ENCODE data around the gene MORF4L1.
"Not testable (repeated sequence)": the region's sequence is repeated elsewhere in the genome, so short reads cannot be mapped to it uniquely, and the experiment has no call there.

MORF4L1 gene

DNA sequence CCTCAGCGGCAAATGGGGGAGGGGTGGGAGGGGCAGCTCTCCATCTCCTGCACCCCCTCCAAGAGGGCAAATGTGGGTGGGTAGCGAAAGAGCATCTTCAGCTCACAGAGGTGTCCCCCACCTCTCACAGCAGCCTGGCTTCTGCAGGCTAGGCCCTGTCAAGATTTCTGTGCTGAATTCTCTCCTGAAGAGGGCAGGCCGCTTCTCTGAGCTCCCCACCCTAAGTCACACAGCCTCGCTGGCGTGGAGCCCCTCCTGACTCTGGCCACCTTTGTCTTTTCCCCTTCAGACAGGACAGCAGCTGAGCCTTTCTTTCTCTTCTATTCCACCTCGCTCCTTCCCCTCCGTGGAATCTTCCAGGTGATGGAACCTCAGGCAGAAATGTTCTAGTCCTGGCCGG, 35.1 kb upstream of the MORF4L1 start:
- TF ChIP-seq, protein P1, sequence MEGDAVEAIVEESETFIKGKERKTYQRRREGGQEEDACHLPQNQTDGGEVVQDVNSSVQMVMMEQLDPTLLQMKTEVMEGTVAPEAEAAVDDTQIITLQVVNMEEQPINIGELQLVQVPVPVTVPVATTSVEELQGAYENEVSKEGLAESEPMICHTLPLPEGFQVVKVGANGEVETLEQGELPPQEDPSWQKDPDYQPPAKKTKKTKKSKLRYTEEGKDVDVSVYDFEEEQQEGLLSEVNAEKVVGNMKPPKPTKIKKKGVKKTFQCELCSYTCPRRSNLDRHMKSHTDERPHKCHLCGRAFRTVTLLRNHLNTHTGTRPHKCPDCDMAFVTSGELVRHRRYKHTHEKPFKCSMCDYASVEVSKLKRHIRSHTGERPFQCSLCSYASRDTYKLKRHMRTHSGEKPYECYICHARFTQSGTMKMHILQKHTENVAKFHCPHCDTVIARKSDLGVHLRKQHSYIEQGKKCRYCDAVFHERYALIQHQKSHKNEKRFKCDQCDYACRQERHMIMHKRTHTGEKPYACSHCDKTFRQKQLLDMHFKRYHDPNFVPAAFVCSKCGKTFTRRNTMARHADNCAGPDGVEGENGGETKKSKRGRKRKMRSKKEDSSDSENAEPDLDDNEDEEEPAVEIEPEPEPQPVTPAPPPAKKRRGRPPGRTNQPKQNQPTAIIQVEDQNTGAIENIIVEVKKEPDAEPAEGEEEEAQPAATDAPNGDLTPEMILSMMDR (IDR thresholded peaks at IDR 0.05; ENCODE audit: low read depth, low read length, missing control alignments), result no peak
- no peak overlapping the region for H3K4me3 ChIP-seq (replicated peaks; ENCODE audit: low read depth, low read length)
- no peak for DNase-seq (ENCODE audit: extremely low read depth, low read depth)

DNA sequence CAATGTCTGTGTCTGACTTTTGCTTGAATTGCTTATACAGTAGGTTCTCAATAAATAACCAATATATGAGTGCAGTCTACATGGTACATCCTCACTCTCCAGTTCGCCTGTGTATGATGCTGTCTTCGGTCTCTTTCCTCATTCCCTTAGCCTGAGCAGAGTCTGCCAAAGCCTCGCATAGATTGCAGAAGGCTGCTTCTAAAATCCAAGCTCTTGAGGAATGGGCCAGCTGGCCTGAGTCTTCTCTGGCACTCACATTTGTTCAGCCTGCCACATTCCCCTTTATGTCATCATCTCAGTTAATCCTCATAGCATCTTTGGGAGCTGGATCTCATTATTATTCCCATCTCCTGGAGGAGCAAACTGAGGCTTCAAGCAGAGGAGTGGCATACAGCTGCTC, 34.2 kb upstream of the MORF4L1 start:
- no peak for DNase-seq (ENCODE audit: extremely low read depth, low read depth)
- TF ChIP-seq, protein P1 (IDR thresholded peaks at IDR 0.05; ENCODE audit: low read depth, low read length, missing control alignments), result no peak
- H3K4me3 ChIP-seq (replicated peaks; ENCODE audit: low read depth, low read length), result no peak overlapping the region

DNA sequence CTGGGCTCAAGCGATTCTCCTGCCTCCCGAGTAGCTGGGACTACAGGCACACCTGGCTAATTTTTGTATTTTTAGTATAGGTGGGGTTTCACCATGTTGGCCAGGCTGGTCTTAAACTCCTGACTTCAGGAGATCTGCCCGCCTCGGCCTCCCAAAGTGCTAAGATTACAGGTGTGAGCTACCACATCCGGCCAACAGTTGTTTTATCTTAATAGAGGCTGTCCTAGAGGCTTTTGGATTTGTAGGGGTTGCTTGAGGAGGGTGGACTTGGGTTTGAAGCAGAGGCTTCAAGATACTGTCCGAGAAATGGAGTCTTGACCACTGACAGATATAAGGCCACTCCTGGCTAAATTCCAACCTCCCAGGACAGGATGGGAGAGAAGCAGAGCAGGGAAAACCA, 33.5 kb upstream of the MORF4L1 start:
- H3K4me3 ChIP-seq (replicated peaks; ENCODE audit: low read depth, low read length); DNase-seq (ENCODE audit: extremely low read depth, low read depth): not testable (repeated sequence)

DNA sequence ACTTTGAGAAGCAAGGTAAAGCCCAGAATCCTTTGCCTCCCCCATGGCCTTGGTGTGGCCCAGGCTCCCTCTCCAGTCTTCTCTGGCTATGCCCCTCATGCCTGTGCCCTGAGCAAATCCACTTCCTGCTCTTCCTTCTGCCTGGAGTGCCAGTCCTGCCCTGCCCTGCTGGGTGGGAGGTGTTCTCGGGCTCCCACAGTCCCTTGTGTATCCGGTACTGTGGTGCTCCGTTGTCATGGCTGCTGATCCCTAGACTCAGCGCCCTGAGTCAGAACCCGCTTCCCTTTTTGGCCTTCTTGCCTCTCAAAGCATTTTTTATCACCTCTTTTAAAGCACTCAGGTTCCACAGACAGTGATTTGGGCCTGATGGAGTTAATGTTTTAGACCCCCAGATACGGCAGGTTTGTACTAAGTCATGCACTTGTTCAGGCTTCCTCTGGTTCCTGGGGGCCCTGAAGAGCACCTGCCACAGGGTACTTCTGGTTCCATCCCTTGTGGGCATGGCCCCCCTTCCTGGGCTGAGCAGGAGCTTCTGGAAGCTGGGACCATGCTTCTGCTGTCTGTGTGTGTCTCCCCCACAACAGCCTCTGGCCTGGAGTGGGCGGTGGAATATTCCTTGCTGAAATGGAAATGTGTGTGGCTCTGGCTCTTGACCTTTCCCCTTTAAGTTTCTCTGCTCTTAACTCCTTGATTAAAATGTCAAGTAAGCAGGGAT, 31.9 kb upstream of the MORF4L1 start:
- H3K4me3 ChIP-seq (replicated peaks; ENCODE audit: low read depth, low read length), result no peak overlapping the region
- TF ChIP-seq, protein P1 (IDR thresholded peaks at IDR 0.05; ENCODE audit: low read depth, low read length, missing control alignments), result no peak
- DNase-seq (ENCODE audit: extremely low read depth, low read depth), result no peak

DNA sequence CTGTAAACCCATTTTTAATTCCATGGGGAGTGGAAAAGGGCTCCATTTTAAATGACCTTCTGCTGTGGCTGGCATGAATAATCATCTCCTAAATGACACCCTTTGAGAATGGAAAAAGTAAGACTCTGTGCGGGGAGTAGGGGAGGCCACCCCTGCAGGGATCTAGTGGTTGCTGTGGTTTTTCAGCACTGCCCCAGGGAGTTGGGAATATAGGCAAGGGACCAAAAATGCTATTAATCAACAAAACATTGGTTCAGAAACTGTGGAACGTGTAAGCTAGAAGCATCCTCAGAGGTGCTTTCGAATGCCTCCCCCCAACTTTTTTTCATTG, 31.3 kb upstream of the MORF4L1 start:
- H3K4me3 ChIP-seq (replicated peaks; ENCODE audit: low read depth, low read length), result no peak overlapping the region
- TF ChIP-seq, protein P1 (IDR thresholded peaks at IDR 0.05; ENCODE audit: low read depth, low read length, missing control alignments), result no peak
- no peak for DNase-seq (ENCODE audit: extremely low read depth, low read depth)

DNA sequence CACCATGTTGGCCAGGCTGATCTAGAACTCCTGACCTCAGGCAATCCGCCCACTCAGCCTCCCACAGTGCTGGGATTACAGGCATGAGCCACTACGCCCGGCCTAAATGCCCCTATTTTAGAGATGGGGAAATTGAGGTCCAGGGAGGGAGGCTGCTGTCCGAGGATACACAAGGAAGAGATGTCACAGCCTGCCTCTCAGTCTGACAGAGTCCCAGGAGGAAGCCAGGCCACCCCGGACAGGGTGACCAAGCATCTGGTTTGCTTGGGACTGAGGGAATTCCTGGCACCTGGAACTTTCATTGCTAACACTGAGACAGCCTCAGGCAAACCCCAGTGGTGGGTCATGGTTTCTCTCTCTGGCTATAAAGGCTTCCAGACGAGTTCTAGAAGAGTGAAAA, 30.8 kb upstream of the MORF4L1 start:
- H3K4me3 ChIP-seq (replicated peaks; ENCODE audit: low read depth, low read length), result no peak overlapping the region
- no peak for DNase-seq (ENCODE audit: extremely low read depth, low read depth)
- TF ChIP-seq, protein P1 (IDR thresholded peaks at IDR 0.05; ENCODE audit: low read depth, low read length, missing control alignments), result no peak

DNA sequence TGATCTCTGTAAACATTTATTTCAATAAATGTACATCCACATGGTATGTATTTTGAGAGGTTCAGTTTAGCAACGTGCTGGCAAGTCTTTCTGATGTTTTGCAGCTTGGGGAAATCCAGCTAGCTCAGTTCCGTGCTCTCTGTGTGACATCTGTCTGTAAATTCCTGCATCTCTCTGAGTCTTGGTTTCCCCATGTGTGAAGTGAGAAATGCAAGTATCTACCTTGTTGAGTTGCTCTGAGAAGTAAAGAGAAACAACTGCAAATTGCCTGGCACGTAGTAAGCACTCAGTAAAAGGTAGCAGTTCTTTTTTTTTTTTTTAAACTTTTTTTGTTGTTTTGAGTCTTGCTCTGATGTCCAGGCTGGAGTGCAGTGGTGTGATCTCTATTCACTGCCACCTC, 30.2 kb upstream of the MORF4L1 start:
- no peak for DNase-seq (ENCODE audit: extremely low read depth, low read depth)
- H3K4me3 ChIP-seq (replicated peaks; ENCODE audit: low read depth, low read length), result no peak overlapping the region
- TF ChIP-seq, protein P1 (IDR thresholded peaks at IDR 0.05; ENCODE audit: low read depth, low read length, missing control alignments), result no peak

DNA sequence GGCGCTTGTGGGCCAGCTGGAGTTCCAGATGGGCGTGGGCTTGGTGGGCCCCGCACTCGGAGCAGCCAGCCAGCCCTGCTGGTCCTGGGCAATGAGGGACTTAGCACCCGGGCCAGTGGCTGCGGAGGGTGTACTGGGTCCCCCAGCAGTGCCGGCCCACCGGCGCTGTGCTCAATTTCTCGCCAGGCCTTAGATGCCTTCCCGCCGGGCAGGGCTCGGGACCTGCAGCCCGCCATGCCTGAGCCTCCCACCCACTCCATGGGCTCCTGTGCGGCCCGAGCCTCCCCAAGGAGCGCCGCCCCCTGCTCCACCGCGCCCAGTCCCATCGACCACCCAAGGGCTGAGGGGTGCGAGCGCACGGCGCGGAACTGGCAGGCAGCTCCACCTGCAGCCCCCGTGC, 25.8 kb upstream of the MORF4L1 start:
- H3K4me3 ChIP-seq (replicated peaks; ENCODE audit: low read depth, low read length); DNase-seq (ENCODE audit: extremely low read depth, low read depth): not testable (repeated sequence)

DNA sequence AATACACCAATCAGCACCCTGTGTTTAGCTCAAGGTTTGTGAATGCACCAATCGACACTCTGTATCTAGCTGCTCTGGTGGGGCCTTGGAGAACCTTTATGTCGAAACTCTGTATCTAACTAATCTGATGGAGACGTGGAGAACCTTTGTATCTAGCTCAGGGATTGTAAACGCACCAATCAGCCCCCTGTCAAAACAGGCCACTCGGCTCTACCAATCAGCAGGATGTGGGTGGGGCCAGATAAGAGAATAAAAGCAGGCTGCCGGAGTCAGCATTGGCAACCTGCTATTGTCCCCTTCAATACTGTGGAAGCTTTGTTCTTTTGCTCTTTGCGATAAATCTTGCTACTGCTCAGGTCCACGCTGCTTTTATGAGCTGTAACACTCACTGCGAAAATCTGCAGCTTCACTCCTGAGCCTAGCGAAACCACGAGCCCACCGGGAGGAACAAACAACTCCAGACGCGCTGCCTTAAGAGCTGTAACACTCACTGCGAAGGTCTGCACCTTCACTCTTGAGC, 25.2 kb upstream of the MORF4L1 start:
- H3K4me3 ChIP-seq (replicated peaks; ENCODE audit: low read depth, low read length); DNase-seq (ENCODE audit: extremely low read depth, low read depth): not testable (repeated sequence)

Data from HFF-Myc (cell line).